H9 (cell line): ENCODE data around the gene PUS7. TPM values are rescaled to one million over a fixed set of nuclear protein-coding genes. Genes with fewer than 3 reads are reported as not detected.

ENCODE experiments used
- DNase-seq: peaks from one replicate; pipeline ENCODE4 v3.0.0-alpha.2; 2017
- H2AFZ ChIP-seq: one replicate; pipeline ENCODE4 v1.6.1; 2013; ENCODE audit warnings: mild to moderate bottlenecking, low read length, control low read depth, moderate library complexity
- H2AK5ac ChIP-seq: 2 replicates; pipeline ENCODE4 v1.6.1; 2013; ENCODE audit warnings: low read length, control low read depth, mixed read lengths; ENCODE audit not compliant: insufficient read length
- H2BK120ac ChIP-seq: one replicate; pipeline ENCODE4 v1.6.1; 2013; ENCODE audit warnings: low read depth, mild to moderate bottlenecking, low read length, control low read depth, inconsistent platforms; ENCODE audit not compliant: poor library complexity, severe bottlenecking
- H2BK12ac ChIP-seq: 2 replicates; pipeline ENCODE4 v1.6.1; 2013; ENCODE audit warnings: low read length, control low read depth, mixed read lengths, low read depth; ENCODE audit not compliant: insufficient read length
- H2BK15ac ChIP-seq: 2 replicates; pipeline ENCODE4 v1.6.1; 2013; ENCODE audit warnings: low read depth, low read length, control low read depth
- H2BK20ac ChIP-seq: one replicate; pipeline ENCODE4 v1.6.1; 2013; ENCODE audit warnings: low read depth, mild to moderate bottlenecking, low read length, control low read depth, inconsistent platforms; ENCODE audit not compliant: poor library complexity, severe bottlenecking
- H2BK5ac ChIP-seq: 2 replicates; pipeline ENCODE4 v1.6.1; 2013; ENCODE audit warnings: low read length, control low read depth, mixed read lengths; ENCODE audit not compliant: insufficient read length
- H3K14ac ChIP-seq: 2 replicates; pipeline ENCODE4 v1.6.1; 2013; ENCODE audit warnings: low read length, control low read depth; ENCODE audit not compliant: insufficient read depth
- H3K18ac ChIP-seq: 2 replicates; pipeline ENCODE4 v1.6.1; 2013; ENCODE audit warnings: low read depth, mild to moderate bottlenecking, mixed read lengths, low read length, control low read depth; ENCODE audit not compliant: insufficient read length
- H3K23ac ChIP-seq: 2 replicates; pipeline ENCODE4 v1.6.1; 2013; ENCODE audit warnings: low read length, control low read depth, mixed read lengths, low read depth; ENCODE audit not compliant: insufficient read length
- H3K23me2 ChIP-seq: 2 replicates; pipeline ENCODE4 v1.6.1; 2013; ENCODE audit warnings: low read depth, mild to moderate bottlenecking, mixed read lengths, low read length, control low read depth; ENCODE audit not compliant: insufficient read length, poor library complexity, severe bottlenecking
- H3K27ac ChIP-seq: 2 replicates; pipeline ENCODE4 v1.5.1; 2013; ENCODE audit warnings: low read length, control low read depth, mixed read lengths, low read depth; ENCODE audit not compliant: insufficient read length
- H3K27me3 ChIP-seq: 2 replicates; pipeline ENCODE4 v1.6.1; 2013; ENCODE audit warnings: low read length, control low read depth, inconsistent platforms; ENCODE audit not compliant: insufficient read depth
- H3K4ac ChIP-seq: 2 replicates; pipeline ENCODE4 v1.6.1; 2013; ENCODE audit warnings: low read depth, mild to moderate bottlenecking, control low read depth, inconsistent platforms, low read length, moderate library complexity
- H3K4me1 ChIP-seq: 2 replicates; pipeline ENCODE4 v1.6.1; 2013; ENCODE audit warnings: low read length, control low read depth, inconsistent platforms; ENCODE audit not compliant: insufficient read depth
- H3K4me2 ChIP-seq: 2 replicates; pipeline ENCODE4 v1.6.1; 2013; ENCODE audit warnings: low read length, control low read depth, mixed read lengths; ENCODE audit not compliant: insufficient read length, insufficient read depth
- H3K56ac ChIP-seq: 2 replicates; pipeline ENCODE4 v1.6.1; 2013; ENCODE audit warnings: low read depth, mild to moderate bottlenecking, mixed read lengths, low read length, control low read depth; ENCODE audit not compliant: insufficient read length
- H3K79me1 ChIP-seq: 2 replicates; pipeline ENCODE4 v1.6.1; 2013; ENCODE audit warnings: low read depth, mild to moderate bottlenecking, moderate library complexity, low read length, control low read depth, inconsistent platforms; ENCODE audit not compliant: insufficient read depth, poor library complexity, severe bottlenecking
- H3K79me2 ChIP-seq: 2 replicates; pipeline ENCODE4 v1.6.1; 2013; ENCODE audit warnings: low read length, control low read depth, inconsistent platforms; ENCODE audit not compliant: insufficient read depth
- H3K9ac ChIP-seq: 2 replicates; pipeline ENCODE4 v1.6.1; 2013; ENCODE audit warnings: low read length, control low read depth, mixed read lengths; ENCODE audit not compliant: insufficient read length; ENCODE audit errors: extremely low read depth
- H3K9me3 ChIP-seq: one replicate; pipeline ENCODE4 v1.6.1; 2013; ENCODE audit warnings: low read depth, low read length, inconsistent platforms; ENCODE audit not compliant: control insufficient read depth
- H3T11ph ChIP-seq: one replicate; pipeline ENCODE4 v1.6.1; 2013; ENCODE audit warnings: mild to moderate bottlenecking, low read length, control low read depth, inconsistent platforms
- H4K20me1 ChIP-seq: one replicate; pipeline ENCODE4 v1.6.1; 2013; ENCODE audit not compliant: control insufficient read depth, insufficient read length, insufficient read depth
- H4K5ac ChIP-seq: 2 replicates; pipeline ENCODE4 v1.6.1; 2013; ENCODE audit warnings: low read depth, mild to moderate bottlenecking, mixed read lengths, low read length, control low read depth; ENCODE audit not compliant: insufficient read length
- H4K8ac ChIP-seq: replicated peaks from 2 replicates; pipeline ENCODE4 v1.6.1; 2013; ENCODE audit warnings: low read length, control low read depth, mixed read lengths, low read depth; ENCODE audit not compliant: insufficient read length
- H4K91ac ChIP-seq: 2 replicates; pipeline ENCODE4 v1.6.1; 2013; ENCODE audit warnings: low read depth, mild to moderate bottlenecking, moderate library complexity, mixed read lengths, low read length, control low read depth; ENCODE audit not compliant: insufficient read length
- H3K27ac Mint-ChIP-seq, 3 experiments: 2 replicates in 2 of 3; 3 replicates in 1 of 3; pipeline ENCODE4 v1.8.0; 2020 to 2021; ENCODE audit warnings: mixed read lengths in 3 of 3, mild to moderate bottlenecking in 1 of 3, moderate library complexity in 1 of 3
- H3K27me3 Mint-ChIP-seq: 2 replicates; pipeline ENCODE4 v1.8.0; 2021; ENCODE audit warnings: low read depth, mild to moderate bottlenecking, moderate library complexity, mixed read lengths
- H3K36me3 Mint-ChIP-seq, 3 experiments: 2 replicates in 2 of 3; 3 replicates in 1 of 3; pipeline ENCODE4 v1.8.0; 2020 to 2021; ENCODE audit warnings: low read depth in 3 of 3, mixed read lengths in 3 of 3; ENCODE audit not compliant: insufficient read depth in 1 of 3
- H3K4me1 Mint-ChIP-seq, 2 experiments: 2 replicates each; pipeline ENCODE4 v1.8.0; 2020; ENCODE audit warnings: mixed read lengths in 2 of 2
- H3K4me3 Mint-ChIP-seq, 2 experiments: 2 replicates in 1 of 2; 3 replicates in 1 of 2; pipeline ENCODE4 v1.8.0; 2020 to 2021; ENCODE audit warnings: mild to moderate bottlenecking in 2 of 2, mixed read lengths in 2 of 2, moderate library complexity in 1 of 2
- H3K9me3 Mint-ChIP-seq, 2 experiments: 2 replicates in 1 of 2; 3 replicates in 1 of 2; pipeline ENCODE4 v1.8.0; 2020; ENCODE audit warnings: mild to moderate bottlenecking in 2 of 2, mixed read lengths in 2 of 2, moderate library complexity in 1 of 2
- CTCF ChIP-seq: fragments of 200-600 bp; sonication (generic); conservative IDR thresholded peaks from 3 replicates; pipeline ENCODE4 v1.8.0; 2021; ENCODE audit warnings: antibody characterized with exemption, mild to moderate bottlenecking
- WGBS: extraction: QIAGEN DNeasy Blood & Tissue Kit; methylation state at CpG from one replicate; pipeline ENCODE4 v1.1.7; 2013; ENCODE audit warnings: missing lambda C conversion rate, low lambda C conversion rate, mixed read lengths; ENCODE audit not compliant: insufficient read length; ENCODE audit errors: extremely low coverage; 5-methylcytosine and 5-hydroxymethylcytosine counted together
- total RNA-seq: library from RNA; stranded (reverse); gene quantifications from 2 replicates; pipeline ENCODE4 v1.2.1, GENCODE V29; 2021

The PUS7 gene
- total RNA-seq, 1 experiment from 2014 or later, result 54.3 TPM

GRCh38 chr7:105493923-105494315, 28.2 kb downstream of the PUS7 start:
- no peaks in the 10 kb centered on the region for H3K27me3 Mint-ChIP-seq
- Histone ChIP-seq H3K4ac (no peak overlapping the region), H4K8ac (no peak overlapping the region), H3K27ac (no peak overlapping the region), H3T11ph (no peak overlapping the region), H3K14ac (no peak overlapping the region), H3K79me2 (no peaks in the 10 kb centered on the region), H2BK120ac (no peak overlapping the region), H3K18ac (no peak overlapping the region), H3K4me1 (no peaks in the 10 kb centered on the region), H3K23ac (no peak overlapping the region), H3K9me3 (no peaks in the 10 kb centered on the region), H3K23me2 (no peaks in the 10 kb centered on the region), H2AK5ac (no peak overlapping the region), H2BK20ac (no peak overlapping the region), H3K4me2 (no peak overlapping the region), H4K20me1 (no peaks in the 10 kb centered on the region), H2BK5ac (no peak overlapping the region), H2BK15ac (no peak overlapping the region), H3K79me1 (no peaks in the 10 kb centered on the region), H3K9ac (no peak overlapping the region), H2BK12ac (no peak overlapping the region), H4K5ac (no peak overlapping the region), H3K27me3 (no peaks in the 10 kb centered on the region), H4K91ac (no peak overlapping the region), H3K56ac (no peak overlapping the region), H2AFZ (no peak overlapping the region)
- DNase-seq, result no peak
- H3K27ac Mint-ChIP-seq, result no peak overlapping the region; a peak in 1 of 7 replicates
- no peak overlapping the region for H3K4me3 Mint-ChIP-seq
- H3K9me3 Mint-ChIP-seq, result no peaks in the 10 kb centered on the region
- H3K36me3 Mint-ChIP-seq, result peaks cover 10 to 44% (median 18%) of the 10 kb centered on the region in 3 experiments; a peak in 6 of 7 replicates
- WGBS, result no CpG with 5 or more reads among the region's 5 CpGs
- peaks cover 0 to 2% of the 10 kb centered on the region in 2 experiments; a peak in 3 of 4 replicates for H3K4me1 Mint-ChIP-seq
- no peak for TF ChIP-seq CTCF
